ENCODE data around the gene ETV3. TPM values are rescaled to one million over a fixed set of nuclear protein-coding genes. Genes with fewer than 3 reads are reported as not detected.

Gene ETV3
- polyA plus RNA-seq, 1 experiment, result 7.4 TPM

GRCh38 chr1:157089789-157090188 lies 48.4 kb downstream of the ETV3 start:
- TF ChIP-seq CTCF (IDR thresholded peaks at IDR 0.05; ENCODE audit: insufficient read depth, low read depth, low read length), result no peak
- ChIA-PET POLR2A (interaction anchor here (0.6 kb wide), 1 partner anchor 1921 kb away, joined by 4 read pairs; no protein-coding TSS in a partner anchor), CTCF (interaction anchor here (0.6 to 6.4 kb wide), 29 partner anchors 8 to 402 kb away, joined by 3 to 243 read pairs (median 6); partner anchors contain the start of genes ETV3 and ETV3L)
- peaks cover 1% of the 10 kb centered on the region; the same call in 1 of the 2 replicates for H3K27me3 ChIP-seq (ENCODE audit: control insufficient read depth, insufficient read depth, low read length)
- DNase-seq (ENCODE audit: low read depth), result no peak
- H3K4me3 ChIP-seq (ENCODE audit: low read depth, low read length), result no peak overlapping the region
- H3K36me3 ChIP-seq (ENCODE audit: control insufficient read depth, insufficient read depth, low read length), result no peaks in the 10 kb centered on the region

DNA sequence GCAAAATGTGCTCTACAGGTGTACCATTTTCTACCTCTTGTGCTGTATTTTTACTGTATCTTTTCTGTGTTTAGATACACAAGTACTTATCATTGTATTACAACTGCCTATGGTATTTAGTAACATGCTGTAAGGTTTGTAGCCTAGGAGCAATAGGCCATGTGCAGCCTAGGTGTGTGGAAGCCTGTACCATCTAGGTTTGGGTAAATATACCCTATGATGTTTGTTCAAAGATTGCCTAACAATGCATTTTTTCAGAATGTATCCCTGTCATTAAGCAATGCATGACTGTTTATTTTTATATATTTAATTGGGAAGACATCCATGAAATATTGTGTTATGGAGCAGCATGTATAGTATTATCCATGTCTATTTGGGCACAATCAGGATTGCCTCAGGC lies 49.6 kb downstream of the ETV3 start:
- POLR2A ChIA-PET, result no interaction called here
- CTCF ChIA-PET, result interaction anchor here (1.0 to 6.4 kb wide), 4 partner anchors 14 to 72 kb away, joined by 3 to 243 read pairs (median 12); no protein-coding TSS in a partner anchor
- H3K4me3 ChIP-seq (ENCODE audit: low read depth, low read length), result no peak overlapping the region
- no peak for DNase-seq (ENCODE audit: low read depth)
- TF ChIP-seq CTCF (IDR thresholded peaks at IDR 0.05; ENCODE audit: insufficient read depth, low read depth, low read length), result no peak
- H3K36me3 ChIP-seq (ENCODE audit: control insufficient read depth, insufficient read depth, low read length), result no peaks in the 10 kb centered on the region
- H3K27me3 ChIP-seq (ENCODE audit: control insufficient read depth, insufficient read depth, low read length), result peaks cover 1% of the 10 kb centered on the region; the same call in 1 of the 2 replicates

- DNase-seq (ENCODE audit: low read depth), result no peak
- POLR2A ChIA-PET, result no interaction called here
- no peak for TF ChIP-seq CTCF (IDR thresholded peaks at IDR 0.05; ENCODE audit: insufficient read depth, low read depth, low read length)
- H3K27me3 ChIP-seq (ENCODE audit: control insufficient read depth, insufficient read depth, low read length), result peaks cover 8% of the 10 kb centered on the region; the same call in 1 of the 2 replicates
- H3K4me3 ChIP-seq (ENCODE audit: low read depth, low read length), result no peak overlapping the region
- CTCF ChIA-PET, result interaction anchor here (1.0 to 6.4 kb wide), 3 partner anchors 13 to 76 kb away, joined by 3 to 243 read pairs (median 14); no protein-coding TSS in a partner anchor
- H3K36me3 ChIP-seq (ENCODE audit: control insufficient read depth, insufficient read depth, low read length), result no peaks in the 10 kb centered on the region
These were observed 51.2 kb downstream of the ETV3 start for GRCh38 chr1:157087030-157087429.

GRCh38 chr1:157086299-157086698 lies 51.9 kb downstream of the ETV3 start:
- CTCF ChIA-PET, result interaction anchor here (6.4 kb wide), 1 partner anchor 69 kb away, joined by 243 read pairs; no protein-coding TSS in a partner anchor
- peaks cover 8% of the 10 kb centered on the region; the same call in 1 of the 2 replicates for H3K27me3 ChIP-seq (ENCODE audit: control insufficient read depth, insufficient read depth, low read length)
- no peak for TF ChIP-seq CTCF (IDR thresholded peaks at IDR 0.05; ENCODE audit: insufficient read depth, low read depth, low read length)
- H3K4me3 ChIP-seq (ENCODE audit: low read depth, low read length), result no peak overlapping the region
- no peak for DNase-seq (ENCODE audit: low read depth)
- POLR2A ChIA-PET, result no interaction called here
- H3K36me3 ChIP-seq (ENCODE audit: control insufficient read depth, insufficient read depth, low read length), result no peaks in the 10 kb centered on the region

DNA sequence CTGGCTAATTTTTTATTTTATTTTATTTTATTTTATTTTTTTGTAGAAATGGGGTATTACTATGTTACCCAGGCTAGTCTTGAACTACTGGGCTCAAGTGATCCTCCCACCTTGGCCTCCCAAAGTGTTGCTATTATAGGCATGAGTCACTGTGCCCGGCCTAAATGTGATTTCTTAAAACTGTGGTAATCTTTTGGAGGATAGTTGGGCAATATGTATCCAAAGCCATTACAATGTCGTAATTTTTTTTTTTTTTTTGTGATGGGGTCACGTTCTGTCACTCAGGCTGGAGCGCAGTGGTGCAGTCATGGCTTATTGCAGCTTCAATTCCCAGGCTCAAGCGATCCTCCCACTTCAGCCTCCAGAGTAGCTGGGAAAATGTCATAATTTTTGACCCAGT lies 52.8 kb downstream of the ETV3 start:
- H3K4me3 ChIP-seq (ENCODE audit: low read depth, low read length), result no peak overlapping the region
- no peak for DNase-seq (ENCODE audit: low read depth)
- H3K27me3 ChIP-seq (ENCODE audit: control insufficient read depth, insufficient read depth, low read length), result peaks cover 6% of the 10 kb centered on the region; the same call in 1 of the 2 replicates
- CTCF ChIA-PET, result interaction anchor here (2.2 to 3.5 kb wide), 2 partner anchors 12 to 71 kb away, joined by 12 to 17 read pairs; no protein-coding TSS in a partner anchor
- H3K36me3 ChIP-seq (ENCODE audit: control insufficient read depth, insufficient read depth, low read length), result no peaks in the 10 kb centered on the region
- TF ChIP-seq CTCF (IDR thresholded peaks at IDR 0.05; ENCODE audit: insufficient read depth, low read depth, low read length), result no peak
- POLR2A ChIA-PET, result no interaction called here
